Epithelial cell of proximal tubule (primary cell): Measurements from ENCODE around the gene OSBP2. TPM values are rescaled to one million over a fixed set of nuclear protein-coding genes. Genes with fewer than 3 reads are reported as not detected.

Experiments
- DNase-seq: peaks from one replicate; pipeline ENCODE4 v3.0.0-alpha.2; 2011; ENCODE audit warnings: low read depth
- H3K4me3 ChIP-seq: 2 replicates; pipeline ENCODE4 v1.5.1; 2011; ENCODE audit warnings: low read depth, mild to moderate bottlenecking, low read length
- total RNA-seq: library from RNA; depleted of rRNA; stranded (reverse); fragments of >200 nt; gene quantifications from 2 replicates; pipeline ENCODE4 v1.2.3, GENCODE V29; 2015
- TF ChIP-seq, protein P1 (sequence below): conservative IDR thresholded peaks from 2 replicates; pipeline ENCODE4 v1.5.1; 2012; ENCODE audit warnings: low read depth, mild to moderate bottlenecking, low read length

Gene OSBP2
- total RNA-seq, 1 donor from 2014 or later: 1.3 TPM

DNA sequence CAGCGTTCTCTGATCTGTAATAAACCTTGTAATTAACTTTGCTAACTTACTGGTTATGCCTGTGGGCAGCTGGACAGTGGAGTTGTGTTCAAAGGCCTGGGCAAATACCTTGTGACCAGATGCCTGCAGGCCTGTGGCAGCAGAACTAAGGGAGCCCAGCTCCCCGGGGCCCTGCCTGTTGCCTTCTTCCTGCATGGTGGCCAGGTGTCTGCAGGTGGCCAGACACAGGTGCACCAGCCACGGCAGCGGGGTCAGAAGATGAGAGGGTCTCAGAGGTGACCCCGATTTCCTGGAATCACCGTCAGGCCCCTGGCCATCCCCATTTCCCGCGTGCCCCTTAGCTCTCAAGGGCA is 127.2 kb downstream of the OSBP2 start:
- TF ChIP-seq, protein P1, sequence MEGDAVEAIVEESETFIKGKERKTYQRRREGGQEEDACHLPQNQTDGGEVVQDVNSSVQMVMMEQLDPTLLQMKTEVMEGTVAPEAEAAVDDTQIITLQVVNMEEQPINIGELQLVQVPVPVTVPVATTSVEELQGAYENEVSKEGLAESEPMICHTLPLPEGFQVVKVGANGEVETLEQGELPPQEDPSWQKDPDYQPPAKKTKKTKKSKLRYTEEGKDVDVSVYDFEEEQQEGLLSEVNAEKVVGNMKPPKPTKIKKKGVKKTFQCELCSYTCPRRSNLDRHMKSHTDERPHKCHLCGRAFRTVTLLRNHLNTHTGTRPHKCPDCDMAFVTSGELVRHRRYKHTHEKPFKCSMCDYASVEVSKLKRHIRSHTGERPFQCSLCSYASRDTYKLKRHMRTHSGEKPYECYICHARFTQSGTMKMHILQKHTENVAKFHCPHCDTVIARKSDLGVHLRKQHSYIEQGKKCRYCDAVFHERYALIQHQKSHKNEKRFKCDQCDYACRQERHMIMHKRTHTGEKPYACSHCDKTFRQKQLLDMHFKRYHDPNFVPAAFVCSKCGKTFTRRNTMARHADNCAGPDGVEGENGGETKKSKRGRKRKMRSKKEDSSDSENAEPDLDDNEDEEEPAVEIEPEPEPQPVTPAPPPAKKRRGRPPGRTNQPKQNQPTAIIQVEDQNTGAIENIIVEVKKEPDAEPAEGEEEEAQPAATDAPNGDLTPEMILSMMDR: no peak
- H3K4me3 ChIP-seq: no peak overlapping the region
- no peak for DNase-seq

DNA sequence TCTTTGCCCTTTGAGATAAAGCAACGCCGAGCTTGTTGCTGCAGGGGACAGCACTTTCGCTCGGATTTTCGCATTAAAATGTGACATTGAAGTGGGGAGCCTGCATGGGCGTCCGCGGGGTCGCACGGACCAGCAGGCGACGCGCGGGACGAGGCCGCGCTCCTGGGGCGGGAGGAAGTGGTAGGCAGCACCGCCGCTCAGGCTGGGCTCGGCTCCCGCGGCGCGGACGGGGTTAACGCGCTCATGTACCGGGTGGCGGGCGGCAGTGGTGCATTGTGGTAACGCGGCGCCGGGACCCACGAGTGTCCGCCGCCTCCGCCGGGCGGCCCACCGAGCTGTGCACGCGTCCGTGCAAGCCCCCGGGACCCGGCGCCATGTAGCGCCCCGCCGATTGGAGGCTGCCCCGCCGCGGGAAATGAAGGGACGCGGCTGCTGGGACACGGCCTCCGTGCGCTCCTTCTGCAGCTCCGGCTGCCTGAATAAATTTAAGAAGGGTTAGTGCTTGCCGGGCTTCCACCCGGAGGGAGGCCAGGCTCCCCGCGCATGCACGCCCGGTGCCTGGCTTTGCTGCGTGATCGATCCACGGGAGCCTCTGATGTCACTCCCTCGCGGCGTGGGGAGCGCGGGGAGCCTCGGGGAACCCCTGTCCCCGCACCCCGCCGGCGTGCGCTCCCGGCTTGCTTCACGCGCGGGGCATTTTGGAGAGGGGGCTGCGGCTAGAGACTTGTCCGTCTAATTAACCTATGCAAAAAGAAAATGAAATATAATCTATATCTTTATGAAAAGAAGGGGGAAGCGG is 127.7 kb downstream of the OSBP2 start:
- TF ChIP-seq, protein P1: no peak
- DNase-seq: no peak
- peak overlapping the region; percentile 35 for H3K4me3 ChIP-seq

DNA sequence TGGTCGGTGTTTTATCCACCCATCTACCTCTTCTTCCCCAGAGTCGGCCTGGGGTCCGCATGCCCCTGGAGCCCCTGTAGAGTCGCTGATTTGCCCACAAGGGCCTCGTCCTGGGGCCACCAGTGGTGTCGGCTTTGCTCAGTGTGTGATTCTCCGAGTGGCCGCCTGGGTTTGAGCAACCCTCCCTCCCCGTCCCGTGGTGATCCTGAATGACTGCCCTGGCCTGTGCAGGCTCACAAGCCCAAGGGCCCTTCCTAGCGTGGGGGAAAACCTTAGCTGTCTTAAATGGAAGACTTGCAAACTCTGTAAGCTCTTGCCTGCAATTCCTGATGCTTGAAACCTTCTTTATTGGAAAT is 128.3 kb downstream of the OSBP2 start:
- TF ChIP-seq, protein P1: no peak
- DNase-seq: no peak
- no peak overlapping the region for H3K4me3 ChIP-seq

DNA sequence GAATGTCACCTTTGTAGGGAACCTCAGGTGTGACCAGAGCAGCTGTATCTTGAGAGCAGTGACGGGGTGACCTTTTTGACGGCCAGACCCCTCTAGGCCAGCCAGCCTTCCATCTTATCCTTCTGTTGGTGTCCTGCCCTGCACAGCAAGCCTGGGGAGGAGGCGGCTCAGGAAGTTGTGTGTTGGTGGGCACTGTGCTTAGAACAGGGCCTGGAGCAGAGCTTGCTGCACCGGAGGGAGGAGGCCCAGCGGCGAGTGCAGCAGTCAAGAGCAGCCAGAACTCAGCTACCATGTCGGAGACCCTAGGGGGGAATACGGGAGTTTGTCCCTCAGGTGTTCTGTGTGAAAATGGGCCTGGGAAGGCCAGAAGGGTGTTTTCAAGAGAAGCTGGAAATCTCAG is 129.4 kb downstream of the OSBP2 start:
- no peak overlapping the region for H3K4me3 ChIP-seq
- no peak for DNase-seq
- TF ChIP-seq, protein P1: no peak

DNA sequence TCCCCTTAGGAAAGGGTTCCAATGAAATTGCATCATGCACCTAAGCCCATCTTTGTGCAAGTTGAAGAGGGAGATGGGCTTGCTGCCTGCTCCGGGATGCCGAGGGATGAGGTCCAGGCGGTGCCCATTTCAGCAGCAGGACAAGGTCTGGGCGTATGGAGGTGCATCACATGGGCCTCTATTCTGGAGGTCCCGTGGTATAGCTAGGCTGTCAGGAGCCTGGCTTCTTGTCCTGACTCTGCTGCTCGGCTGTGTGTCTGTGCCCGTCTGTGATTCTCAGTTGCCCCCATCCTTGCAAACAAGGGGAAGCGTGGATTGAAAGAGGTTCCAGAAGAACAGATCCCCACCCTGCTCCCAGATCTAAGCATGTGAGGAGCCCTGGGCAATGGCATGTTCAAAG is 130.0 kb downstream of the OSBP2 start:
- H3K4me3 ChIP-seq: no peak overlapping the region
- TF ChIP-seq, protein P1: no peak
- no peak for DNase-seq

DNA sequence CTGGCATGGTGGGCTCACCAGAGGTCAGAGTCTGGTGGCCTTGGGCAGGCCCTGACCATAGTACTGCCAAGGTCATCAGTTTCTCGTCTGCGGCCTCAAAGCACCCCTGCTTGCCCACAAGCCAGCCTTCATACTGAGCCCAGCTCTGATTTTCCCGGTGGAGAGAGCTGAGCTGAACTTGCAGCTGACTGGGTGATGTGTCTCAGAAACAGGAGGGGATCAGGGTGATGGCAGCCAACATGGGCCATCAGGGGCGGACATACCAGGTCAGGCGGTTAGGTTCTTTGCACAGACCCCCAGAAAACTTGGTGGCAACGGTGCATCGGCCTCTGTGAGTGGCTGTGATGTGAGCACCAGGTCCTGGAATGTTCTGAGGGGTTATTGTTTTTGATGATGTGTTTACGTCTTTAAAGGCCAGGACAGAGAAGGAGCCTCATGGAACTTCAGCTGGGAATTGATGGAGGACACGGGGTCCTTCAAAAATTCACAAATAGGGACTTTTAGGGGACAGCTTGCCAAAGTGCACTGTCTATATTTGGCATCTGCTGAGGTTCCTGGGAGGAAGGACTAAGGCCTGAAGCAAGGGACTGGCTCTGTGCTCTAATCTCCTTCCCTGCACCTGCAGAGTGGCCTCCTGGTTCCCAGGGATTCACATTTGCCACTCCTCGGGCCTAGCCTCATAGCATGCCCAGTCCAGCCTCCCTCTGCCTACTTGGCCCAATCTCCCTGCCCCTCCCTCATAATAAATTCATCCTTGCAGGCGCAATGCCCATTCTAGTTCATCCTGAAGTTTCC is 131.2 kb downstream of the OSBP2 start:
- TF ChIP-seq, protein P1: no peak
- DNase-seq: no peak
- H3K4me3 ChIP-seq: no peak overlapping the region
